HG02981 (cell line): ENCODE measurements around the gene SENP6.
"Not testable (repeated sequence)": the region's sequence is repeated elsewhere in the genome, so short reads cannot be mapped to it uniquely, and the experiment has no call there.

Source experiments
- ATAC-seq: cut with Tn5 transposase; IDR thresholded peaks from one replicate; pipeline ENCODE4 v1.9.1; 2021; ENCODE audit warnings: mild to moderate bottlenecking, moderate library complexity; ENCODE audit not compliant: unreplicated experiment

SENP6 gene

DNA sequence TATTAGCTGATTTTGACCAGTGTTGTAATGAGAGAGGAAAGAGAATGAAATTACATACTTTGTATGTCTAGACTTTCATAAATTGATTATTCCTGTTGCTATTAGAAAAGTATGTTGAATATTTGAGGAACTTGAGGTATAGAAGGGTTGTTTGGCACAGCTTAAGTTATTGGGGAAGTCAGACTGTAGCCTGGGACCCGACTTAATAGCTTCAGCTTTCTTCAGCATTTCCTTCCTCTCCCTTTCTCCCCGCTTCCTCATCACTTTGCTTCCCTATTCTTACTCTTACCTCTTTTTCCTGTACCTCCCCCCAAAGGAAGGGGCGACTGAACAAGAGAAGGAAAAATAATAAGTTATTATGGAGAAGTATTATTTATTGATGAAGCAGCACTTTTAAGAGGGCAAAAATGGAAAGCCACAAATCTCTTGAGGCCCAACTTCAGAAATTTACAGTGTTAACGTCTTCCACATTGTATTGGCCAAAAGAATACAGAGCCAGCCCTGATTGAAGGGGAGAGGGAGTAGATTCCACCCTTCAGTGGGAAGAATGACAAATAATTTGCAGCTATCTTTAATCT lies 7.4 kb downstream of the SENP6 start:
- ATAC-seq, result no peak

DNA sequence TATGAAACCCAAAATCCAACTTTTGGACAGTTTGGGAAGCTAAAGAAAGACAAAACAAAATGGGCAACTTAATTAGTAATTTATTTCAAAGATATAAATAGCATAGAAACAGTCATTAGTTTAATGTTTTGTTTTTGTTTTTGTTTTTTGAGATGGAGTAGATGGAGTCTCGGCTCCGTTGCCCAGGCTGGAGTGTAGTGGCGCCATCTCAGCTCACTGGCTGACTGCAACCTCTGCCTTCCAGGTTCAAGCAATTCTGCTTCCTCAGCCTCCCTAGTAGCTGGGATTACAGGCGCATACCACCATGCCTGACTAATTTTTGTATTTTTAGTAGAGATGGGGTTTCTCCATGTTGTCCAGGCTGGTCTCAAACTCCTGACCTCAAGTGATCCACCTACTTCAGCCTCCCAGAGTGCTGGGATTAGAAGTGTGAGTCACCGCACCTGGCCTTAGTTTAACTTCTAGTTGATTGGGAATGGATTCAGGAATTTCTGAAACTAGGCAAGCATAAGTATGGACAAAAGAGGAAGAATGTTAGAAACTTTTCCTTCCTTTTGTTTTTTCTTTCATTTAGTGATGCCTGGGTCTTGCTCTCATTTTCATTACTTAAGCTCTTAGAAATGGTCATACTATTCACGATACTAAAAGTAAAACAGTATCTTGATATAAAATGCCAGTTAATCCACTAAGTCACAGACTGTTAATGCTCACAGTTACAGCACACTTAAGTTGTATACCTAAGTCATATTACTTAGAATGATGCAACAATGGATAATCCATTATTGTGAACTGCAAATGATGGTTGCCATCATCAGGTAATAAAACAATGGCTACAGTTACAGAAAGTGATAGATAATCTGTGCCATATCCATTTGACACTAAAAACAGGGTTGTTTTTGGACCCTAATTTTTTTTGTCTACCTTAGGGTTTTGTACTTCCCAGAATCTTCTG lies 8.2 kb downstream of the SENP6 start:
- no peak for ATAC-seq

DNA sequence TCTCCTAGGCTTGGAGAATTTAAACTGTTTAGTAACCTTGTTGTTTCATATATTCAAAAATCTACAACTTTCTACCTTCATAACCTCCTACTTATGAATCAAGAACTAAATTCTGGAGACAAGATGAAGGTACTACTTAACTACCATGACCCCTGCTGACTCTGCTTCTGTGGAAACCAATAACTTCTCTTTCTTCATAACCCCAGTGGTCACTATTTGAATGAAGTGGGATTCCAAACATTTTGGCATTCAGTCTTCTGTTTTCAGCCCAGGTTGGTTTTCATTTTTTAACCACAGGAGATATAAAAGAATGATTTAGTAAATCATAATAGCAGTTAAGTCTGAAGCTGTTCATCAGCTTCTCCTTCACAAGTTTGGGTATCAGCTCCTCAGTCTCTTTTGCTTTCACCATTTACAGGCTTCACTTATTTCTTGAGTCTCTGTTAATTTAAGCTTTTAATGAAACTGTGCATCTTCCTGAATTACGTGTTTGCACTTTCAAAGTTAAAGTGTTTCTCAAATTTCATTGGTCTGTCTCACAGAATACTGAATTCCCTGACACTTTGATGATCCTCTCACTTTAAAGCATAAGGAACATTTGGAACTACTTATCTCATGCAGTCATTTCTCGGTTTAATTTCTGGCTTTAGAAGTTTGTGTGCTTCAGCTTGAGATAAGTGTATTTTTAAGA lies 9.5 kb downstream of the SENP6 start:
- no peak for ATAC-seq

DNA sequence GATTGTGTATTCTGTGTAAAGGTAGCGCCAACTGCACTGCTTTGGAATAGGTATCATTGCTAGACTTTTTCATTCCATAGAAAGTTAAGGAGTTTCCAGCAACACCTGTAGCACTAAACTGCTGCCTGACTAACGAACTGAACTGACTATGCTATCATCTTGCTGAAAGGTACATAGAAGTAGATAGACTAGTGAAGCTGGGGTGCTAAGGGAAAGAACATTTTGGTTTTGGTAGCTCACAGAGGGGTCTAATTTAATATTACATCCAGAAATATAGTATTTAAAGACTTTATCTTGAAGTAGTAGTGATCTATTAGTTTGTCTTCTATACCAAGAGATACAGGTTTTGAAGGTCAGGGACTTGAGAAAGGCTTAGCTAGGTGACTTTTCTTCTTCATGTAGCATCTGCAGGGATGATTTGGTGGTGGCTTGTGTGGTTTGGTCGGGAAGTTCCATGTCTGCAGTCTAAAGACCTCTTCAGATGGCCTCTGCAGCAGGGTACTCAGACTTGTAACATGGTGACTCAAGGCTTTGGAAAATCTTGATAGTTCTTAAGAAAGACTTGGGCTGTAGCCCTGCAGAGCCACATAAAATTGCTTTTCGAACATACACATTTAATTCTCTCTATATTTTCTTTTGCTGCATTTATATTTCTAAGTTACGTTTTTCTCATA lies 10.2 kb downstream of the SENP6 start:
- no peak for ATAC-seq

DNA sequence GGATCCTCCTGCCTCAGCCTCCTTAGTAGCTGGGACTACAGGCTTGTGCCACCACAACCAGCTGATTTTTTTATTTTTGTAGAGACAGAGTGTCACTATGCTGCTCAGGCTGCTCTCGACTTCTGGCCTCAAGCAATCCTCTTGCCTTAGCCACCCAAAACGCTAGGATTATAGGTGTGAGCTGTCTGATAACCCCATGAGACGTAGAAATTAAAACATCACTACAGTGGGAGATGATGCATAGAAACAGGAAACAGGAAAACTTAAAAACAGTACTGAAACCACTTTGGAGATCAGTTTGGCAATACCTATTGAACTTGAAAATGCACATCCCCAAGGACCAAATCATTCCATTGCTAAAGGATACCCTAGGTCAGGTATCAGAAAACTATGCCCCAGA lies 10.8 kb downstream of the SENP6 start:
- no peak for ATAC-seq

DNA sequence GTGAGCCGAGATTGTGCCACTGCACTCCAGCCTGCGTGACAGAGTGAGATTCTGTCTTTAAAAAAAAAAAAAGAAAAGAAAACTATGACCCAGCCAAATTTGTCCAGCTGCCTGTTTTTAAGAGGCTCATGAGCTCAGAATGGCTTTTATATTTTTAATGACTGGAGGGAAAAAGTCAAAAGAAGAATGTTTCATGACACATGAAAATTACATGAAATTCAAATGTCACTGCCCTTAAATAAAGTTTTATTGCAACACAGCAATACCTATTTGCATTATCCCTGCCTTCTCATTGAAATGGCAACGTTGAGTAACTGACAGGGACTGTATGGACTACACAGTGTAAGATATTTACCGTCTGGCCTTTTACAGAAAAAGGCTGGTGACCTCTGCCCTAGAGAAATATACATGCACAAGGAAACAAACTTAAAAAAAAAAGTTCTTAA lies 11.4 kb downstream of the SENP6 start:
- ATAC-seq, result no peak

DNA sequence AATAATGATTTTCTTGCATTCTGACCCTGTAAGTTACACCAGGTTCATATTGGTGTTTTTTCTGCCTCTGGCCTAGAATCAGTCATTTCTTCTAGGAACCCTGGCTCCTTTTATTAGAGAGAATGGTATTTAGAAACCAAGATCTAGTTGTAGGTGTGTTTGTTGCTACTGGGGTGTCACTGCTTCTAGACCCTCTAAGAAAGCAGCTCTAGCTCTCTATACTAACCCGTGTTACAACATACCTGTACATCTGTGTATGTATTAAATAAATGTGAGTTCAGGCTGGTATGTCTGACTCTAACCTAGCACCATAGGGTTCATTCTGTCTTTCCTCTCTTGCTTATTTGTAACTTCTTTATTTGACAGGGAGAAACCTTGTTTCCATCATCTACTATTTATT lies 16.8 kb downstream of the SENP6 start:
- no peak for ATAC-seq

DNA sequence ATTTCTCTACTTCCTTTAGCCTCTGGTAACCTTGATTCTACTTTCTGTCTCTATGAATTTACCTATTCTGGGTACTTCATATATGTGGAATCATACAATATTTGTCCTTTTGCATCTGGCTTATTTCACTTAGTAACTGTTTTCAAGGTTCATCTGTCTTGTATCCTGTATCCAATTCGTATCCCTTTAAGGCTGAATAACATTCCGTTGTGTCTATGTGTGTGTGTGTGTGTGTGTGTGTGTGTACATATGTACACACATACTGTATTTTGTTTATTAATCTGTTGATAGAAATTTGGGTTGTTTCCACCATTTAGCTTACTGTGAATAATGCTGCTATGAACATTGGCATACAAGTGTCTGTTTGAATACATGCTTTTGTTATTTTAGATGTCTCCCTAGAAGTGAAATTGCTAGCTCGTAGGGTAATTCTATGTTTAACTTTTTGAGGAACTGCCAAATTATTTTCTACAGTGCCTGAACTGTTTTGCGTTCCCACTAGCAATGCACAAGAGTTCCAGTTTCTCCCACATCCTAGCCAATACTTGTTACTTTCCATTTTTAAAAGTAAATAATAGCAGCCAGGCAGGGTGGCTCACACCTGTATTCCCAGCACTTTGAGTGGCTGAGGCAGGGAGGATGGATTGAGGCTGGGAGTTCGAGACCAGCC lies 17.7 kb downstream of the SENP6 start:
- ATAC-seq, result no peak

DNA sequence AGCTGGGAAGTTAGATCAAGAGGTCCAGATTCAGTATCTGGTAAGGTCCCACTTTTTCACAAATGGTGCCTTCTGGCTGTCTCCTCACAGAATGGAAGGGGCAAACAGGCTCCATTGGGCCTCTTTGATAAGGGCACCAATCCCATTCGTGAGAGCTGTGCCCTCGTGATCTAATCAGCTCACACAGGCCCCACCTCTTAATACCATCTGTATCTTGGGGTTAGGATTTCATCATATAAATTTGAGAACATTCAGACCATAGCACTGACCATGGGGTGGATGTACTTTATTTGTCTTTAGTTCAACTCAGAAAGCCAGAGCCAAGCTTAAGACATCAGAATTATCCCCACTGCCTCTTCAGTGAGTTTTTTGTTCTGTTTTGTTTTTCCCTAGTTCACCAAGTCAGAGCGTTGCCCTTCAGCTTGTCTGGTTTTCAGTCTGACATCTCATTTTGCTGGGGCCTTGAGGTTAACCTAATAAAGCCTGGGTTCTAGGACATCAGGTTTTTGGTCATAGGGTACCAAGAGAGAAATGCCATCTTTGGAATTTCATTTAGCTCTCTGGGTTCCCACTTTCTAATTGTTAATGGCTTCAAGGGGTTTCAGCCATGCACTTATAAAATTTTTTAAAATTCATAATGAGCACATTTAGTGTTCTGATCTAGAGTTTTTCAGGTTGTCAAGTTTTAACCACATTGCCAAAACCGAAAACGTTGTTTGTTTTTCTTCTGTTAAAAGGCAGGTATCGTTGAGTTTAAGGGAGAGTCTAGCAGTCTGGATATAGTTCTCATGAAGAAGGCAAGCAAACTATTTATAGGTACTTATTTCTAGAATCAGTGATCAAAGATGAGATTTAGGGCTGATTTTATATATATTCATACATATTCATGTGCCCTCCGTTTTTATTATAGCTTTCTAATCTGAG lies 19.0 kb downstream of the SENP6 start:
- ATAC-seq, result no peak

DNA sequence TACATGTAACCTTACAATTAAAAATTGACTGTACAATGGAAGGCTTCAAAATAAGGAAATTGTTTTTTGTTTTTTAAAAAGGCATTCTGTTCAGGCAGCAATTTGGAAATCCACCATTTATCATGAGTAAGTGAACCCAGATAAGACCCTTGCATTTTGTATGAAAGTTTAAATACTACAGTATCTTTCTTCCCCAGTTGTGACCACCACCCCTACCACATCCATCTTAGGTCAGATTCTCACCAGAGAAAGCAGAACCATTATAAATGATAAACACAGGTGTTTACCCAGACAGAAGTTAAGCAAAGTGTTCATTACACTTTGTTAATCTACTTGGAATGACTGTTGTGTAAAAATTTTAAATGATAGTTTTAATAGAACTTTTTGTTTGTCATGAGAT lies 20.2 kb downstream of the SENP6 start:
- no peak for ATAC-seq

DNA sequence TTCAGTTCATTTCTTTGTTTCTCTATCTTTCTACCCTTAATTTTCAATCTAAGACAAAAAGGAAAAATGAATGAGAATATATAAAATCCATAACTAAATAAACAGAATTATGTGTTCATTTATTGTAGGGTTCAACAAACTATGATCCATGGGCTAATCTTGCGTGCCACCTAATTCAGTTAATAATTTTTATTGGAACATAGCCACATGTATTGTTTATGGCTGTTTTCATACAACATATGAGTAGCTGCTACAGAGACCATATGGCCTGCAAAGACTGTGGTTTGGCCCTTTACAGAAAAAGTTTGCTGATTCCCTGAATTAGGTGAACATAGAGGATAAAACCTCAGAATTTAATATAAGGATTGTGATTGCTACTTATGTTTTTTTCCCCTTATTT lies 21.8 kb downstream of the SENP6 start:
- no peak for ATAC-seq

DNA sequence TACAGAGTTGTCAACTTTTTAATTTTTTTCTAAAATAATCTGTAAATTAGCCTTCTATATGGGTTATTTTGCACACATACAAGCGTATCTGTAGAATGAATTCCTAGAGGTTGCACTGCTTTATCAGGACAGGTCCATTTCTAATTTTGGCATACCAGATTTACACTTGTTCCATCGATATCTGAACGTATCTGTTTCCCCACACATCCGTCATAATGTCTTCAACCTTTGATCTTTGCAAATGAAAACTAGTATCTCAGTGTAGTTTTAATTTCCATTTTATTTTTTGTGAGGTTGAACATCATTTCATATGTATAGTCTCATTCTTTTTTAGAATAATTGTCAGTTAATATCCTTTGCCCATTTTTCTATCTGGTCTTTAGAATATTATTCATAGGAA lies 22.7 kb downstream of the SENP6 start:
- ATAC-seq, result no peak

DNA sequence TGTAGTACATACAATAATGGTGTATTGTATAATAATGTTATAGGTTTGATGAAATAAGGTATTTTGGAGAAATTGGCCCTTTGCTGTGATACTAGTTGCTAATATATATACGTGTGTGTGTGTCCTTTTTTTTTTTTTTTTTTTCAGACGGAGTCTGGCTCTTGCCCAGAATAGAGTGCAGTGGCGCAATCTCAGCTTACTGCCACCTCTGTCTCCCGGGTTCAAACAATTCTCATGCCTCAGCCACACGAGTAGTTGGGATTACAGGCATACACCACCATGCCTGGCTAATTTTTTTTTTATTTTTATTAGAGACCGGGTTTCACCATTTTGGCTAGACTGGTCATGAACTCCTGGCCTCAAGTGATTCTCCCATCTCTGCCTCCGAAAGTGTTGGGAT lies 23.3 kb downstream of the SENP6 start:
- no peak for ATAC-seq

DNA sequence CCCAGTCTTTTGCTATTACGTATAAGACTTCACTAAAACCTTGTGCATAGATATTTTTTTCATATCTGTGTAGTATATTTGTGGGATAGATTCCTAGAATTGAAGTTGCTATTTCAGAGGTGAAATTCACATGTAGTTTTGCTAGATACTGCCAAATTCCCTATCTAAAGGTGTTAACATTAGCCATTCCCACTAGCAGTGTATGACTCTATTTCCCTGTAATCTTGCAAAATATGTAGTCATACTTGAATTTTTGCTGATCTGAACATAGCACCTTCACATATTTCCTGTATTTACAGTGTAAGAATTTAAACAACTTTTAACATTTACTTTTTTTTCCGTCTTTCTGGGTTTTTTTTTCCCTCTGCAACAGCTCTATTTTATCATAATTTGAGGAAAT lies 24.9 kb downstream of the SENP6 start:
- no peak for ATAC-seq

DNA sequence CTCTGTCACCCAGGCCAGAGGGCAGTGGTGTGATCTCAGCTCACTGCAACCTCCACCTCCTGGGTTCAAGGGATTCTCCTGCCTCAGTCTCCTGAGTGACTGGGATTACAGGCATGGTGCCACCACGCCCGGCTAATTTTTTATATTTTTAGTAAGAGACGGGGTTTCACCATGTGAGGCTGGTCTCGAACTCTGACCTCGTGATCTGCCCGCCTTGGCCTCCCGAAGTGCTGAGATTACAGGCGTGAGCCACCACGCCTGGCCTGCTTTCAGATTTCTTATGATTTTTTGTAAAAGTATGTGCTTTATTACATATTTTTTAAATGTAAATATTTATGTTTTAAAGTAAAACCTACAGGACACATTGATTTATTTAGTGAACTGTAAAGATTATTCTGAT lies 26.0 kb downstream of the SENP6 start:
- ATAC-seq, result not testable (repeated sequence)

DNA sequence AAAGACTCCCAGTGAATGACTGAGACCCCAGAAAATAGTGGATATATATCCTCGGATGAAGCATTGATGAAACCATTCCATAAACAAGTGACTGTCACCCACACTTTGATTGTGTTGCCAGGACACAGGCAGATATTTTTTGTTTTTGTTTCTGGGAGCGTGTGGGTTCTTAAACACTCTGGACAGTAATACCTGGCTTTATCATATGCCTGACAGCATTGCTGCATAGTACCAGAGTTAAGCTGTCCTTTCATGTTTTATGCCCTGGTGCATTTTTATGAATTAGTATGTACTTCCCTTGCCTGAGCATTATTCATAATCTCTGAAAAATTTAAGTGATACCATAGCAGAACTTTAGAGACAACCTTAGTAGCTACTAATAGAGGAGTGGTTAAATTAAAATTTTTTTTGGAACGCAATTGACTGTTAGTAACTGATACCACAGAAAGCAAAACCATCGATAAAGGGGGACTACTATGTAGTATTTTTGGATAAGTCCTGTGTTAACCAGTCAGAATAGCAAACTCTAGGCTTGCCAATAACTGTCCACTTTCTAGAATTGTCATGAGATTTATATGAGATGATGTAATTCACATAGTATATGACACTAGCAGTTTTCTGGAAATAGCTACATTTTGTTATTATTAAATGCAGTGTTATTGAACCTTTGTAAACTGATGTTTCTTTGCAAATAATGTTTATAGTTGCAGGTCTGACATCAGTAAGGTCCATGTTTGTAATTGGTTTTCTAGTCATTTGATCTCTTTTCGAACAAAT lies 30.4 kb downstream of the SENP6 start:
- no peak for ATAC-seq

DNA sequence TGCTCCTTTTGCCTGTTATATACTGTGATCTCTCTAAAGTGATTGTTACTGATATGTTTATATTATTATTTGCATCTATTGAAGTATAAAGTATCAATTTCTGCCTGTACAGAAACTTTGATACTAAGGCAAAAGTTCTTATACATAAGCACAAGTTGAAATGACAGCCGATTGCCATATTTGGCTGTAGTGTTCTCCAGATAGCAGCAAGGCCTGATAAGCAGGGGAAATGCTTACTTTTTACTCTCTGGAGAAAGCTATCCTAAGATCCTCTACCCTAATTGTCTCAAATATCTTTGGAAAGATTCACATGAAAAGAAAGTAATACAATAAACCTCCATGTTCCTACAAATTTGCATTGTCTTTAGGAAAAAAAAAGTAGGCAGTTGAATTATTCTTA lies 31.4 kb downstream of the SENP6 start:
- ATAC-seq, result no peak

DNA sequence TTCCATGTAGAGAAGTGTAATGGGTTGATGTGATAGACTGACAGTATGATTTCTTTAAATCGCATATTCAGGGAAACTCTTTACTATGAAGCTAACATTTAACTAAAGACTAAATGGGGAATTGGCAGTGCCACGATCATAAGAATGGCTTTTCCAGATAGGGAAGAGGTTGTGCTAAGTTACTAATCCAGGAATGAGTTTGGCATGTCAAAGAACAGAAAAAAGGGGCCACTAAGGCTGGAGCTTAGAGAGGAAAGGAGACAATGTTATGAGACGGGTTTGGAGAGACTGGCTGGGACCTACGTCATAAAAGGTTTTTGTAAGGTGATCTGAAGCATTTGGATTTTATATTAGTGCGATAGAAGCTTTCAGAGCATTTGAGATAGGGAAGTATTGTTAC lies 40.6 kb downstream of the SENP6 start:
- no peak for ATAC-seq

DNA sequence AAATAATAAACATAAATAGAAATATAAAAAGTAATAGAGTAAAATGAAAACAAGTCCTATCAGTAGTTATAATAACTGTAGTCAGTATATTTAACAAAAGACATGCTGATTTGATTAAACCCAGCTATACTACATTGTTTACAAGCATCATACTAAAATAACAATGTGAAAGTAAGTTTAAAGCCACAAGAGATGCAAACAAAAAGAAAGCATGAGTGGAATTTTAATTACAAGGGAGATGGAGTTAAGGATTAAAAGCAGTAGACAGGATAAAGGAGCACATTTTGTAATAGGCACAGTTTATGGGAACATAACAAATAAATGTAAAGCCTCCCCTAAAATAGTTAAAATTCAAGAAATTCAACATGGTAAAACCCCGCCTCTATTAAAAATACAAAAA lies 41.5 kb downstream of the SENP6 start:
- ATAC-seq, result no peak
